Suprapubic skin (tissue), 4 donors: Measurements from ENCODE around the gene GRIN1. TPM values are rescaled to one million over a fixed set of nuclear protein-coding genes. Genes with fewer than 3 reads are reported as not detected.

Experiments
- DNase-seq, 2 donors: peaks; one replicate each; pipeline ENCODE4 v3.0.0-alpha.2; 2019; ENCODE audit warnings: low spot score in 2 of 2
- H3K27ac ChIP-seq: fragments of 200-600 bp; sonication (generic); one replicate; pipeline ENCODE4 v1.5.1; 2019
- H3K27me3 ChIP-seq: fragments of 200-600 bp; sonication (generic); one replicate; pipeline ENCODE4 v1.5.1; 2019
- H3K36me3 ChIP-seq: fragments of 200-600 bp; sonication (generic); one replicate; pipeline ENCODE4 v1.5.1; 2019
- H3K4me1 ChIP-seq: fragments of 200-600 bp; sonication (generic); one replicate; pipeline ENCODE4 v1.5.1; 2019
- H3K4me3 ChIP-seq: fragments of 200-600 bp; sonication (generic); one replicate; pipeline ENCODE4 v1.5.1; 2019; ENCODE audit warnings: mild to moderate bottlenecking
- H3K9me3 ChIP-seq: fragments of 200-600 bp; sonication (generic); one replicate; pipeline ENCODE4 v1.5.1; 2019
- CTCF ChIP-seq, 2 donors: fragments of 200-600 bp in 1 of 2; fragments of 450-650 bp in 1 of 2; sonication (generic) in 1 of 2; IDR thresholded peaks; one replicate each; pipeline ENCODE4 v1.5.1; 2016 to 2019; ENCODE audit warnings: antibody characterized with exemption in 2 of 2, mild to moderate bottlenecking in 1 of 2, moderate library complexity in 1 of 2
- EP300 ChIP-seq: sonication (generic); formaldehyde crosslinking; IDR thresholded peaks from one replicate; pipeline ENCODE4 v1.6.1; 2017; ENCODE audit warnings: antibody characterized with exemption
- POLR2A ChIP-seq, 2 donors: fragments of 450-650 bp; IDR thresholded peaks; one replicate each; pipeline ENCODE4 v1.6.1; 2017; ENCODE audit warnings: antibody characterized with exemption in 2 of 2, mild to moderate bottlenecking in 2 of 2, moderate library complexity in 2 of 2
- POLR2AphosphoS5 ChIP-seq, 3 donors: sonication (generic); formaldehyde crosslinking; IDR thresholded peaks; one replicate each; pipeline ENCODE4 v1.6.1; 2017; ENCODE audit warnings: antibody characterized with exemption in 3 of 3
- WGBS: methylation state at CpG from one replicate; pipeline ENCODE4 v1.1.5; 2018; 5-methylcytosine and 5-hydroxymethylcytosine counted together
- total RNA-seq, 4 donors: library from RNA; depleted of rRNA; stranded (reverse); fragments of >200 nt; gene quantifications; one replicate each; pipeline ENCODE4 v1.1.0, GENCODE V29; 2016

GRIN1 gene
- total RNA-seq, 4 donors from 2014 or later = 0.16 to 0.25 (median 0.16) TPM; not detected in 1

GRCh38 chr9:137157618-137158415, 18.9 kb downstream of the GRIN1 start:
- Histone ChIP-seq H3K9me3 (no peaks in the 10 kb centered on the region), H3K36me3 (no peaks in the 10 kb centered on the region), H3K27me3 (peaks cover 74% of the 10 kb centered on the region), H3K27ac (no peak overlapping the region), H3K4me3 (no peak overlapping the region), H3K4me1 (peaks cover 32% of the 10 kb centered on the region)
- DNase-seq = no peak
- WGBS = 49% methylated on average over 9 of the region's 19 CpGs
- TF ChIP-seq EP300 = no peak
- no peak for TF ChIP-seq POLR2AphosphoS5 (IDR thresholded peaks at IDR 0.05)

GRCh38 chr9:137158625-137159024, 19.7 kb downstream of the GRIN1 start:
- Histone ChIP-seq H3K4me3 (no peak overlapping the region), H3K27me3 (peaks cover 82% of the 10 kb centered on the region), H3K9me3 (no peaks in the 10 kb centered on the region), H3K4me1 (peaks cover 41% of the 10 kb centered on the region), H3K36me3 (no peaks in the 10 kb centered on the region), H3K27ac (no peak overlapping the region)
- DNase-seq = no peak
- TF ChIP-seq EP300 (no peak), POLR2AphosphoS5 (IDR thresholded peaks at IDR 0.05) (no peak), POLR2A (IDR thresholded peaks at IDR 0.05) (no peak), CTCF (IDR thresholded peaks at IDR 0.05) (no peak)
- WGBS = 24% methylated on average over 4 of the region's 4 CpGs

GRCh38 chr9:137159105-137160053, 20.4 kb downstream of the GRIN1 start:
- Histone ChIP-seq H3K27me3 (peaks cover 90% of the 10 kb centered on the region), H3K27ac (no peak overlapping the region), H3K4me1 (peaks cover 41% of the 10 kb centered on the region), H3K9me3 (no peaks in the 10 kb centered on the region), H3K36me3 (no peaks in the 10 kb centered on the region), H3K4me3 (no peak overlapping the region)
- no peak for DNase-seq
- TF ChIP-seq EP300 (no peak), CTCF (IDR thresholded peaks at IDR 0.05) (no peak), POLR2AphosphoS5 (IDR thresholded peaks at IDR 0.05) (no peak), POLR2A (IDR thresholded peaks at IDR 0.05) (no peak)
- WGBS = 52% methylated on average over 14 of the region's 14 CpGs

- no peak for TF ChIP-seq POLR2AphosphoS5 (IDR thresholded peaks at IDR 0.05)
- no peak for TF ChIP-seq EP300
- no peak for TF ChIP-seq CTCF (IDR thresholded peaks at IDR 0.05)
- no peak for TF ChIP-seq POLR2A (IDR thresholded peaks at IDR 0.05)
- peaks cover 41% of the 10 kb centered on the region for H3K4me1 ChIP-seq
- no peaks in the 10 kb centered on the region for H3K9me3 ChIP-seq
- H3K4me3 ChIP-seq = no peak overlapping the region
- DNase-seq = no peak
- H3K27ac ChIP-seq = no peak overlapping the region
- peaks cover 97% of the 10 kb centered on the region for H3K27me3 ChIP-seq
- H3K36me3 ChIP-seq = no peaks in the 10 kb centered on the region
- 40% methylated on average over 15 of the region's 17 CpGs for WGBS
Observed at GRCh38 chr9:137160054-137160425, 21.1 kb downstream of the GRIN1 start.

- no peak for TF ChIP-seq CTCF (IDR thresholded peaks at IDR 0.05)
- no peak for TF ChIP-seq POLR2AphosphoS5 (IDR thresholded peaks at IDR 0.05)
- Histone ChIP-seq H3K4me1 (peaks cover 41% of the 10 kb centered on the region), H3K27me3 (peaks cover 98% of the 10 kb centered on the region), H3K27ac (no peak overlapping the region), H3K4me3 (no peak overlapping the region), H3K36me3 (no peaks in the 10 kb centered on the region), H3K9me3 (no peaks in the 10 kb centered on the region)
- no peak for DNase-seq
- 29% methylated on average over 40 of the region's 56 CpGs for whole genome bisulfite sequencing
Observed at GRCh38 chr9:137160716-137161557, 22.0 kb downstream of the GRIN1 start.
